OCI-LY7 (cell line): Measurements from ENCODE around the gene FAM169A. TPM values are rescaled to one million over a fixed set of nuclear protein-coding genes. Genes with fewer than 3 reads are reported as not detected.

ENCODE experiments used
- BruUV-seq: library from RNA; stranded (reverse); fragments of 400-500 nt; replicated peaks from 2 replicates; lab custom pipeline; 2021; lab: Mats Ljungman, UMichigan
- CTCF ChIA-PET: fragments of 300-600 bp; sonication (Branson Sonifier 250); formaldehyde crosslinking; loops from one replicate; lab custom pipeline; 2022; ENCODE audit warnings: antibody characterized with exemption; ENCODE audit not compliant: unreplicated experiment; lab: Charles Lee
- POLR2A ChIA-PET: fragments of 300-600 bp; sonication (Branson Sonifier 250); formaldehyde crosslinking; loops from one replicate; lab custom pipeline; 2022; ENCODE audit warnings: antibody characterized with exemption; lab: Charles Lee
- DNase-seq: peaks from one replicate; pipeline ENCODE4 v3.0.0-alpha.2; 2015; ENCODE audit warnings: low spot score
- H2AFZ ChIP-seq: fragments of 200-600 bp; sonication (generic), shearing (Covaris generic); 2 replicates; pipeline ENCODE4 v1.6.1; 2014; ENCODE audit warnings: mild to moderate bottlenecking, antibody characterized with exemption, low read length, moderate library complexity
- H3K27ac ChIP-seq: fragments of 200-600 bp; sonication (generic); 2 replicates; pipeline ENCODE4 v1.5.1; 2014; ENCODE audit warnings: mixed run types, low read depth, mild to moderate bottlenecking, moderate library complexity, low read length, inconsistent platforms; ENCODE audit not compliant: poor library complexity, severe bottlenecking
- H3K36me3 ChIP-seq: fragments of 200-600 bp; sonication (generic); 2 replicates; pipeline ENCODE4 v1.6.1; 2014; ENCODE audit warnings: mild to moderate bottlenecking, antibody characterized with exemption, low read length, moderate library complexity, mixed read lengths; ENCODE audit not compliant: insufficient read depth
- H3K4me1 ChIP-seq: fragments of 200-600 bp; sonication (generic); 2 replicates; pipeline ENCODE4 v1.5.1; 2014; ENCODE audit warnings: mild to moderate bottlenecking, low read length; ENCODE audit not compliant: insufficient read depth, poor library complexity, severe bottlenecking
- H3K4me2 ChIP-seq: fragments of 200-600 bp; sonication (generic); 2 replicates; pipeline ENCODE4 v1.6.1; 2014; ENCODE audit warnings: mild to moderate bottlenecking, low read length
- H3K4me3 ChIP-seq: fragments of 200-600 bp; sonication (generic); 2 replicates; pipeline ENCODE4 v1.5.1; 2014; ENCODE audit warnings: mild to moderate bottlenecking, low read depth, low read length; ENCODE audit not compliant: poor library complexity, severe bottlenecking
- H3K79me2 ChIP-seq: fragments of 200-600 bp; sonication (generic); 2 replicates; pipeline ENCODE4 v1.6.1; 2016; ENCODE audit warnings: low read depth, mild to moderate bottlenecking, low read length, moderate library complexity, mixed read lengths; ENCODE audit not compliant: insufficient read depth
- H3K9me2 ChIP-seq: fragments of 200-600 bp; sonication (generic); 2 replicates; pipeline ENCODE4 v1.6.1; 2016; ENCODE audit warnings: mild to moderate bottlenecking, low read length, mixed read lengths; ENCODE audit not compliant: insufficient read depth
- H3K9me3 ChIP-seq: fragments of 200-600 bp; sonication (generic); 2 replicates; pipeline ENCODE4 v1.6.1; 2014; ENCODE audit warnings: mild to moderate bottlenecking, mixed run types, low read length, mixed read lengths
- H4K20me1 ChIP-seq: fragments of 200-600 bp; sonication (generic); 2 replicates; pipeline ENCODE4 v1.6.1; 2014; ENCODE audit warnings: mild to moderate bottlenecking, antibody characterized with exemption, low read length, moderate library complexity, mixed read lengths; ENCODE audit not compliant: insufficient read depth
- EZH2phosphoT487 ChIP-seq: fragments of 200-600 bp; sonication (generic); IDR thresholded peaks from 2 replicates; pipeline ENCODE4 v1.6.1; 2018; ENCODE audit warnings: low read depth, borderline replicate concordance, mild to moderate bottlenecking, mixed run types, antibody characterized with exemption, low read length, moderate library complexity, mixed read lengths
- intact Hi-C: fragments of 100-400 bp; cut with micrococcal nuclease; formaldehyde crosslinking; loops from one replicate; pipeline ENCODE4 v1.10.0; 2022; ENCODE audit not compliant: unreplicated experiment
- total RNA-seq, 2 experiments: library from RNA; depleted of rRNA in 1 of 2; stranded (reverse); fragments of >200 nt in 1 of 2; shearing (Covaris generic) in 1 of 2; gene quantifications; 2 replicates each; pipeline ENCODE4 v1.2.3, GENCODE V29; 2014 to 2022
- TF ChIP-seq, protein P1 (sequence below): fragments of 200-600 bp; sonication (generic); conservative IDR thresholded peaks from 2 replicates; pipeline ENCODE4 v1.5.1; 2014; ENCODE audit warnings: mild to moderate bottlenecking, antibody characterized with exemption, low read length, moderate library complexity, mixed read lengths

The FAM169A gene
- total RNA-seq, 2 experiments from 2014 or later, result not detected

DNA sequence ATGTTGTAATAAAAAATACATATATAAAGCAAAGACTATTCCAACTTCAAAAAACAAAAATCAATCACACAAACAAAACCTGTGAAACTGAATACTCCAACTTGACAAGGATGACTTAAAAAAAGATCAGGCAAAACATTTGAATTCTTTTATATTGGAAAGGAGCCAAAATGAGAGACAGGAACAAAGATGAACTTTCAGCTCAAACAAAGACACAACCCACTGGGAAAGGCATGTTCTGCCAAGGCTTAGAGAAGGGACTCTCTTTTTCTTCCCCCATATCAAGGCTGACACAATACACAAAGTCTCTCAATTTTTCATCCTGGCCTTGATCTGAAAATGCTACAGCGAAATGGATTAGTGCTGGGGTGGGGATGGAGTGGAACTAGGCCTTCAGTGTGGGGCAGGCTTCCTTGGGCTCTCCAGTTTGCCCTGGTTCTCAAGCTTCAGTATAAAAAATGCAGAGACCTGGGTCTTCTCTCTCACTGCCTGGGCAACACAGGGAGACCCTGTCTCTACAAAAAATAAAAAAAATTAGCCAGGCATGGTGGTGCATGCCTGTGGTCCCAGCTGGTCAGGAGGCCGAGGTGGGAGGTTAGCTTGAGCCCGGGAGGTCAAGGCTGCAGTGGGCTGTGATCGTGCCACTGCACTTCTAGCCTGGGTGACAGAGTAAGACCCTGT lies 11.6 kb upstream of the FAM169A start:
- Histone ChIP-seq H3K27ac (no peak overlapping the region), H3K4me2 (no peak overlapping the region), H3K9me2 (no peaks in the 10 kb centered on the region), H2AFZ (no peak overlapping the region), H4K20me1 (no peaks in the 10 kb centered on the region), H3K4me3 (no peak overlapping the region), H3K4me1 (no peaks in the 10 kb centered on the region), H3K36me3 (no peaks in the 10 kb centered on the region), H3K79me2 (no peaks in the 10 kb centered on the region), H3K9me3 (no peaks in the 10 kb centered on the region)
- TF ChIP-seq EZH2phosphoT487, result no peak
- TF ChIP-seq, protein P1, sequence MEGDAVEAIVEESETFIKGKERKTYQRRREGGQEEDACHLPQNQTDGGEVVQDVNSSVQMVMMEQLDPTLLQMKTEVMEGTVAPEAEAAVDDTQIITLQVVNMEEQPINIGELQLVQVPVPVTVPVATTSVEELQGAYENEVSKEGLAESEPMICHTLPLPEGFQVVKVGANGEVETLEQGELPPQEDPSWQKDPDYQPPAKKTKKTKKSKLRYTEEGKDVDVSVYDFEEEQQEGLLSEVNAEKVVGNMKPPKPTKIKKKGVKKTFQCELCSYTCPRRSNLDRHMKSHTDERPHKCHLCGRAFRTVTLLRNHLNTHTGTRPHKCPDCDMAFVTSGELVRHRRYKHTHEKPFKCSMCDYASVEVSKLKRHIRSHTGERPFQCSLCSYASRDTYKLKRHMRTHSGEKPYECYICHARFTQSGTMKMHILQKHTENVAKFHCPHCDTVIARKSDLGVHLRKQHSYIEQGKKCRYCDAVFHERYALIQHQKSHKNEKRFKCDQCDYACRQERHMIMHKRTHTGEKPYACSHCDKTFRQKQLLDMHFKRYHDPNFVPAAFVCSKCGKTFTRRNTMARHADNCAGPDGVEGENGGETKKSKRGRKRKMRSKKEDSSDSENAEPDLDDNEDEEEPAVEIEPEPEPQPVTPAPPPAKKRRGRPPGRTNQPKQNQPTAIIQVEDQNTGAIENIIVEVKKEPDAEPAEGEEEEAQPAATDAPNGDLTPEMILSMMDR, result no peak
- intact Hi-C loops, result no loop called here
- no TSS peak for BruUV-seq
- POLR2A ChIA-PET, result interaction anchor here (0.7 kb wide), 1 partner anchor 30 kb away, joined by 5 read pairs; no protein-coding TSS in a partner anchor
- CTCF ChIA-PET, result no interaction called here
- no peak for DNase-seq

DNA sequence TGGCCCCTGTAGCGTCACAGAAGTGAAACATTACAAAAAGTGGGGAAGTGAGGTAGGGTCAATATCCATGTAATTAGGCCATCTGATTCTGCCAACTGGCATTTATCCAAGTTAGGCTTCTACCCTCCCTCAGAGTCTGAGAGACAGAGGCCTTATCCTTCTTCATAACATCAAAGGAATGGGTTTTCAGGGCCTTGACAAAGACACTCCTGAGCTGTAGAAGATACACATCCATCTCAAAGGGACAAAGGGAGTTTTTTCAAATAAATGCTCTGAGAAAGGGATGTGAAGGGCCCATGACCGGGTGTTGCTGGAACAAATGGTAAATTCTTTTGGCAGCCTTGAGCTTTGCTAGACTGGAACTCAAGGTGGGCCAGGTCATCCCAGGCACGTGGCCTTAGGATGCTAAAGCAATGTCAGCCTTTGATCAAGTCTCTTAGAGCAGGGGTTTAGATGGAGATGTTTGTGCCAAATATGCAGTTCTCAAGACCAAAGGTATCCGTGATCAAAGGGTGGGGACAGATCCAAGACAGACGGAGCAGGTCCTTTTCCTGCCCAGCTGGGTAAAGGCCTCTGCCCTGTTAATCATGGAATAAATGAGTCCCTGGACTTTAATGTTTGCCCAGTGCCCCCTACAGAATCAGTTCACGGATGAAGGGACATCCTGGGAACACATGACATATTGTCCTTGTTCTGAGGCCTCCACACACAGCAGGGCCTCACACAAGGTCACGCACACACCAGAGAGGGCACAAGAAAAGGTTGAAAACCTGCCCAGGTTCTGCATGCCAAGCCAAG lies 10.0 kb upstream of the FAM169A start:
- no peaks in the 10 kb centered on the region for H3K9me3 ChIP-seq
- no peak overlapping the region for H3K27ac ChIP-seq
- H3K79me2 ChIP-seq, result no peaks in the 10 kb centered on the region
- ChIA-PET POLR2A (interaction anchor here (0.6 kb wide), 1 partner anchor 318 kb away, joined by 3 read pairs; no protein-coding TSS in a partner anchor), CTCF (no interaction called here)
- intact Hi-C loops, result no loop called here
- no peaks in the 10 kb centered on the region for H3K9me2 ChIP-seq
- H4K20me1 ChIP-seq, result no peaks in the 10 kb centered on the region
- no peak for DNase-seq
- H2AFZ ChIP-seq, result no peak overlapping the region
- no peak overlapping the region for H3K4me3 ChIP-seq
- no TSS peak for BruUV-seq
- H3K36me3 ChIP-seq, result no peaks in the 10 kb centered on the region
- no peaks in the 10 kb centered on the region for H3K4me1 ChIP-seq
- H3K4me2 ChIP-seq, result no peak overlapping the region
- TF ChIP-seq, protein P1, result no peak
- no peak for TF ChIP-seq EZH2phosphoT487
